ENCODE results near the gene PRR5. TPM values are rescaled to one million over a fixed set of nuclear protein-coding genes. Genes with fewer than 3 reads are reported as not detected.

PRR5 gene
- total and polyA plus RNA-seq, 2 of the 13 experiments (the other 11 are each of a cell fraction or from before 2014, with no cell fraction given) = 11.6 to 27.5 TPM

- TF ChIP-seq ZNF503 (CRISPR knock-in tag; IDR thresholded peaks at IDR 0.05) = 0 out of 2 replicates have a peak, but pooled peaks have one; percentile 30
- TF ChIP-seq ZNF589 (CRISPR knock-in tag; conservative IDR thresholded peaks at IDR 0.05) = no peak
- no peak for TF ChIP-seq ZBTB42 (CRISPR knock-in tag; IDR thresholded peaks at IDR 0.05)
- 0 out of 2 replicates have a peak, but pooled peaks have one; percentile 25 for TF ChIP-seq ZSCAN31 (CRISPR knock-in tag; IDR thresholded peaks at IDR 0.05; ENCODE audit: low read depth)
- TF ChIP-seq CSRNP1 (CRISPR knock-in tag; IDR thresholded peaks at IDR 0.05) = no peak; the same call in 1 of the 2 replicates
- TF ChIP-seq ZNF570 (CRISPR knock-in tag; IDR thresholded peaks at IDR 0.05; ENCODE audit: borderline replicate concordance) = no peak
- TF ChIP-seq ZNF800 (CRISPR knock-in tag; IDR thresholded peaks at IDR 0.05) = no peak
- peak; percentile 89 for TF ChIP-seq PAXIP1 (CRISPR knock-in tag; conservative IDR thresholded peaks at IDR 0.05)
- peak; percentile 42; the same call in 1 of the 2 replicates for TF ChIP-seq NFAT5 (CRISPR knock-in tag; IDR thresholded peaks at IDR 0.05)
- TF ChIP-seq DMAP1 (CRISPR knock-in tag; IDR thresholded peaks at IDR 0.05) = peak; percentile 77
Measured at GRCh38 chr22:44676441-44677352, 25.3 kb upstream of the PRR5 start (continued).
